HepG2 (cell line): ENCODE measurements around the gene DUSP15. TPM values are rescaled to one million over a fixed set of nuclear protein-coding genes. Genes with fewer than 3 reads are reported as not detected.
A peak's percentile ranks its signal among the peaks of the same experiment; 100 is the strongest.

Experiments used
- ATAC-seq: fragments of 200-7000 bp; cut with Tn5 transposase; 3 replicates; pipeline ENCODE4 v1.9.1; 2020; ENCODE audit warnings: mild to moderate bottlenecking, moderate library complexity
- BruUV-seq: library from RNA; stranded (reverse); fragments of 400-500 nt; replicated peaks from 2 replicates; lab custom pipeline; 2021; lab: Mats Ljungman, UMichigan
- CTCF ChIA-PET: fragments of 300-600 bp; formaldehyde crosslinking; extraction: SDS; loops from one replicate; lab custom pipeline; 2021; ENCODE audit warnings: low total read pairs, inconsistent platforms, low intra/inter-chr PET ratio; lab: Yijun Ruan, JAX
- POLR2A ChIA-PET: fragments of 350-600 bp; sonication (Branson Sonifier 250); formaldehyde crosslinking; loops from one replicate; lab custom pipeline; 2020; ENCODE audit warnings: antibody characterized with exemption, inconsistent platforms; lab: Yijun Ruan, JAX
- DNase-seq: peaks from one replicate; pipeline ENCODE4 v3.0.0-alpha.2; 2015; ENCODE audit warnings: low spot score
- FAIRE-seq: peaks from 3 replicates; lab custom pipeline; 2011; peaks lifted over from hg19 to GRCh38; lab: Jason Lieb, UNC
- H2AFZ ChIP-seq: one replicate; pipeline ENCODE4 v1.6.1; 2011; ENCODE audit warnings: low read length, inconsistent platforms
- H3K27ac ChIP-seq: fragments of 300-600 bp; 3 replicates; pipeline ENCODE4 v1.8.0; 2011; ENCODE audit warnings: mixed run types, mild to moderate bottlenecking, mixed read lengths, low read length, inconsistent platforms; ENCODE audit not compliant: insufficient read depth; ENCODE audit errors: extremely low read length
- H3K27me3 ChIP-seq, 2 experiments: fragments of 200-600 bp in 1 of 2; 2 replicates in 1 of 2; 3 replicates in 1 of 2; pipeline versions ENCODE4 v1.6.0 to v1.8.0; 2011; ENCODE audit warnings: low read length in 2 of 2, mild to moderate bottlenecking in 2 of 2, moderate library complexity in 2 of 2, inconsistent platforms in 1 of 2; ENCODE audit not compliant: insufficient read depth in 2 of 2, control insufficient read depth in 1 of 2
- H3K36me3 ChIP-seq, 2 experiments: fragments of 200-600 bp in 1 of 2; replicated peaks in 1 of 2; 2 replicates in 1 of 2; 3 replicates in 1 of 2; pipeline versions ENCODE4 v1.5.1 to v1.8.0; 2011; ENCODE audit warnings: low read length in 2 of 2, inconsistent platforms in 1 of 2; ENCODE audit not compliant: insufficient read depth in 2 of 2, control insufficient read depth in 1 of 2
- H3K4me1 ChIP-seq: 2 replicates; pipeline ENCODE4 v1.5.1; 2012; ENCODE audit warnings: low read length, inconsistent platforms; ENCODE audit not compliant: insufficient read depth
- H3K4me2 ChIP-seq: 2 replicates; pipeline ENCODE4 v1.6.0; 2011; ENCODE audit warnings: low read depth, low read length, inconsistent platforms
- H3K4me3 ChIP-seq, 3 experiments: fragments of 200-600 bp in 1 of 3; sonication (generic), shearing (Covaris generic) in 1 of 3; replicated peaks in 1 of 3; 2 replicates each; pipeline ENCODE4 v1.5.1; 2011 to 2016; ENCODE audit warnings: low read length in 3 of 3, inconsistent platforms in 2 of 3, low read depth in 2 of 3, mild to moderate bottlenecking in 2 of 3, control low read depth in 1 of 3, mixed read lengths in 1 of 3; ENCODE audit not compliant: insufficient read depth in 1 of 3
- H3K79me2 ChIP-seq: one replicate; pipeline ENCODE4 v1.6.1; 2011; ENCODE audit warnings: low read length, inconsistent platforms; ENCODE audit not compliant: insufficient read depth
- H3K9ac ChIP-seq: 2 replicates; pipeline ENCODE4 v1.6.0; 2011; ENCODE audit warnings: mild to moderate bottlenecking, low read depth, low read length, inconsistent platforms; ENCODE audit not compliant: insufficient read depth
- H3K9me3 ChIP-seq: 2 replicates; pipeline ENCODE4 v1.5.1; 2012; ENCODE audit warnings: mild to moderate bottlenecking, low read length
- H4K20me1 ChIP-seq: 2 replicates; pipeline ENCODE4 v1.6.0; 2011; ENCODE audit warnings: inconsistent platforms, mild to moderate bottlenecking, low read length, moderate library complexity; ENCODE audit not compliant: insufficient read depth
- ATF7 ChIP-seq, 2 experiments: fragments of 450-650 bp in 1 of 2; sonication (generic) in 1 of 2; formaldehyde crosslinking in 1 of 2; IDR thresholded peaks; 2 replicates each; pipeline versions ENCODE4 v1.4.0 to v1.6.1; 2016 to 2020; ENCODE audit warnings: antibody characterized with exemption in 1 of 2, mild to moderate bottlenecking in 1 of 2, missing genetic modification reagents in 1 of 2
- CREB1 ChIP-seq, 2 experiments: fragments of 450-650 bp in 1 of 2; IDR thresholded peaks; 2 replicates each; pipeline ENCODE4 v1.6.1; 2016 to 2017; ENCODE audit warnings: control low read depth in 1 of 2, mild to moderate bottlenecking in 1 of 2, missing compliant biosample characterization in 1 of 2, missing genetic modification characterization in 1 of 2
- MEIS2 ChIP-seq: sonication (generic); formaldehyde crosslinking; IDR thresholded peaks from 2 replicates; pipeline ENCODE4 v1.9.0; 2021; ENCODE audit warnings: mild to moderate bottlenecking, missing genetic modification reagents
- SAP130 ChIP-seq: IDR thresholded peaks from 2 replicates; pipeline ENCODE4 v1.6.1; 2016; ENCODE audit warnings: low read depth
- ZBTB4 ChIP-seq: sonication (generic); formaldehyde crosslinking; IDR thresholded peaks from 2 replicates; pipeline ENCODE4 v1.4.0; 2020; ENCODE audit warnings: missing genetic modification reagents, mild to moderate bottlenecking, borderline replicate concordance
- ZNF629 ChIP-seq: sonication (generic); formaldehyde crosslinking; conservative IDR thresholded peaks from 2 replicates; pipeline ENCODE4 v1.5.0; 2020; ENCODE audit warnings: missing genetic modification reagents
- ZNF639 ChIP-seq: conservative IDR thresholded peaks from 2 replicates; pipeline ENCODE4 v1.6.1; 2018; ENCODE audit warnings: missing genetic modification reagents
- ZNF816 ChIP-seq: sonication (generic); formaldehyde crosslinking; IDR thresholded peaks from 2 replicates; pipeline ENCODE4 v1.8.0; 2022; ENCODE audit warnings: missing genetic modification reagents, mild to moderate bottlenecking, borderline replicate concordance
- WGBS: methylation state at CpG from one replicate; pipeline ENCODE4 v1.1.6; 2017; ENCODE audit warnings: low lambda C conversion rate; 5-methylcytosine and 5-hydroxymethylcytosine counted together
- in situ Hi-C: cut with HindIII; loops from 2 replicates; pipeline ENCODE4 v1.10.0; 2017; ENCODE audit warnings: low pct_unique_long_range_greater_than_20kb; ENCODE audit not compliant: extremely low pct_ligation_motif_present
- intact Hi-C: fragments of 100-400 bp; cut with micrococcal nuclease; formaldehyde crosslinking; loops from one replicate; pipeline ENCODE4 v1.10.0; 2022; ENCODE audit not compliant: unreplicated experiment
- polyA plus RNA-seq, 8 experiments: library from polyadenylated mRNA; depleted of rRNA in 3 of 8; stranded (reverse) in 7 of 8; unstranded in 1 of 8; fragments of >200 nt; fragmentation: Illumina TruSeq in 4 of 8; extraction: Trizol in 4 of 8; gene quantifications; 2 replicates each; pipeline versions ENCODE4 v1.2.1 to v1.2.3, GENCODE V29; 2011 to 2016; ENCODE audit warnings: low read depth in 4 of 8, missing spikeins in 1 of 8, mixed read lengths in 1 of 8; ENCODE audit not compliant: insufficient read depth in 1 of 8
- total RNA-seq, 5 experiments: library from RNA; depleted of rRNA; stranded (reverse); fragments of >200 nt; fragmentation: Illumina TruSeq; extraction: Trizol; gene quantifications; 2 replicates each; pipeline ENCODE4 v1.2.3, GENCODE V29; 2016; ENCODE audit warnings: low read depth in 1 of 5
- TF ChIP-seq, protein P1 (sequence below): fragments of 450-650 bp; IDR thresholded peaks from 2 replicates; pipeline ENCODE4 v1.6.1; 2016

DUSP15 gene
- total and polyA plus RNA-seq, 2 of the 13 experiments (the other 11 are each of a cell fraction or from before 2014, with no cell fraction given), result 0.17 to 0.93 TPM

DNA sequence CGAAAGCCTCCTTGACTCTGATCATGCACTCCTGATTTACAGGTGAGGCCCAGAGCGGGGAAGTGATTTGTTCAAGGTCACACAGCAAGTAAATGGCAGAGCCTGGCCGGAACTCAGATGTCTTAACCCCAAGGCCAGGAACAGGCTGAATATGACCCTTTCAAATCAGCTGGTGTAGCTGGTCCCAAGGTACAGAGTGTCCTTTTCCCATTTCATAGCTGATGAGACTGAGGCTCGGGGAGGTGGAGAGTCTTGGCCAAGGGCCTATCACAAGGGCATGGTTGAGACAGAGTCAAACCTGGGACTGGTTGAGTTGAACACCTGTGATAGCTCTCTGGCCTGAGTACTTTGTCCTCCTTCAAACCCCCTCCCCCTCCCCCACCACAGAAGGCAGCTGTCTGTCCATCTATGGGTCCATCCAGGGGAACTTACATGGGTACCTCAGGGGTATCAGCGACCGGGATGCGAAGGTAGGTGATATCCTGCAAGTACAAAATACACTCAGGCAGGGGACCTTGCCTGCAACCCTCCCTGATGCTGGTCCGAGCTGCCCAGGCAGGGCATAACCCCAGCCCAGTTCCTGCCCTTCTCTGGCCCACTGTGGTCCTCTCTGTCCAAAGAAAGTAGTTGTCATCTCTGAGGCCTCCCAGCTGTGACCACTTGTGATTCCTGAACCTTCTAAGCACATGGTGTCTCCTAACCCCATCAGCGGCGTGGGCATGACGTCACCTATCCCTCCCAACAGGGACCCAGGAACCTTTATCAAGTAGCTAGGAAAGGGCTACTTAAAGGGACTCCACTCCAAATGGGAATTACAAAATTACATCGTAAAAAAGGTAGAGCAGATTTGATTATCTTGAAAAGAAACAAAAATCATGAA is 5.6 kb downstream of the DUSP15 start:
- no peak for DNase-seq
- in situ Hi-C loops (no loop called here), intact Hi-C loops (no loop called here)
- Histone ChIP-seq H3K79me2 (no peaks in the 10 kb centered on the region), H4K20me1 (no peaks in the 10 kb centered on the region), H3K27ac (no peak overlapping the region), H3K4me2 (no peak overlapping the region), H3K9me3 (no peaks in the 10 kb centered on the region), H3K4me1 (peaks cover 26% of the 10 kb centered on the region), H3K27me3 (peaks cover 11 to 41% of the 10 kb centered on the region in 2 experiments; a peak in 4 of 5 replicates), H3K9ac (no peak overlapping the region), H3K4me3 (no peak overlapping the region), H3K36me3 (no peaks in the 10 kb centered on the region), H2AFZ (no peak overlapping the region)
- ChIA-PET CTCF (no interaction called here), POLR2A (no interaction called here)
- BruUV-seq, result no TSS peak
- WGBS, result 41% methylated on average over 12 of the region's 12 CpGs
- TF ChIP-seq ZNF639 (CRISPR knock-in tag) (no peak), CREB1 (IDR thresholded peaks at IDR 0.05) (peak; percentile 96), CREB1 (CRISPR knock-in tag; IDR thresholded peaks at IDR 0.05) (no peak), ZNF629 (CRISPR knock-in tag) (0 out of 2 replicates have a peak, but pooled peaks have one; percentile 15), ATF7 (IDR thresholded peaks at IDR 0.05) (peak; percentile 99), ATF7 (CRISPR knock-in tag; IDR thresholded peaks at IDR 0.05) (no peak), ZNF816 (CRISPR knock-in tag) (no peak), SAP130 (CRISPR knock-in tag) (no peak), MEIS2 (CRISPR knock-in tag) (no peak), ZBTB4 (CRISPR knock-in tag) (no peak)
- TF ChIP-seq, protein P1, sequence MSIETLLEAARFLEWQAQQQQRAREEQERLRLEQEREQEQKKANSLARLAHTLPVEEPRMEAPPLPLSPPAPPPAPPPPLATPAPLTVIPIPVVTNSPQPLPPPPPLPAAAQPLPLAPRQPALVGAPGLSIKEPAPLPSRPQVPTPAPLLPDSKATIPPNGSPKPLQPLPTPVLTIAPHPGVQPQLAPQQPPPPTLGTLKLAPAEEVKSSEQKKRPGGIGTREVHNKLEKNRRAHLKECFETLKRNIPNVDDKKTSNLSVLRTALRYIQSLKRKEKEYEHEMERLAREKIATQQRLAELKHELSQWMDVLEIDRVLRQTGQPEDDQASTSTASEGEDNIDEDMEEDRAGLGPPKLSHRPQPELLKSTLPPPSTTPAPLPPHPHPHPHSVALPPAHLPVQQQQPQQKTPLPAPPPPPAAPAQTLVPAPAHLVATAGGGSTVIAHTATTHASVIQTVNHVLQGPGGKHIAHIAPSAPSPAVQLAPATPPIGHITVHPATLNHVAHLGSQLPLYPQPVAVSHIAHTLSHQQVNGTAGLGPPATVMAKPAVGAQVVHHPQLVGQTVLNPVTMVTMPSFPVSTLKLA, result no peak
- no peak for ATAC-seq
- no peak for FAIRE-seq
